Activated CD4-positive, alpha-beta T cell treated with anti-CD3 and anti-CD28 coated beads, Interleukin-2, amount 50 U/mL, for 24 hours (primary cell): Measurements from ENCODE around the gene KCNMA1.

Source experiments
- DNase-seq, 2 donors: peaks; one replicate each; pipeline ENCODE4 v3.0.0-alpha.2; 2020; ENCODE audit warnings: low read depth in 1 of 2, low spot score in 1 of 2

Gene KCNMA1

DNA sequence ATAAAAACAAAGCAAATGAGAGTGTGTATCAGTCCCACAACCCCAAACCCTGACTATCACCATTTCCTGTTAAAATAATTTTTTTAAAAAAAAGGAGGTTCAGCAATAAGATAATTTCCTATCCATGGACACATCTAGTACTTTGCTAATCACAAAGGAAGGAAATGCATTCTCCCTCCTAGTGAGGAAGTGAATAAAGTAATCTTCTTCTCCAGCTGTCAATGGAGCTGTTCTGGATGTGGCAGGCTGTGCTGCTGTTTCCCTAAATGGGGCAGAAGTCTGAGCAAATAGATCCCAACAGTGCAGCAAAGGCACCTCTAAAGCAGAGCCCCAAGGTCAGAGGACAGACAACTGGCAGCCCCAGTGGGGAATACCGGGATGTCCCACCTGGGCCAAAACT is 540.0 kb downstream of the KCNMA1 start:
- DNase-seq: no peak

DNA sequence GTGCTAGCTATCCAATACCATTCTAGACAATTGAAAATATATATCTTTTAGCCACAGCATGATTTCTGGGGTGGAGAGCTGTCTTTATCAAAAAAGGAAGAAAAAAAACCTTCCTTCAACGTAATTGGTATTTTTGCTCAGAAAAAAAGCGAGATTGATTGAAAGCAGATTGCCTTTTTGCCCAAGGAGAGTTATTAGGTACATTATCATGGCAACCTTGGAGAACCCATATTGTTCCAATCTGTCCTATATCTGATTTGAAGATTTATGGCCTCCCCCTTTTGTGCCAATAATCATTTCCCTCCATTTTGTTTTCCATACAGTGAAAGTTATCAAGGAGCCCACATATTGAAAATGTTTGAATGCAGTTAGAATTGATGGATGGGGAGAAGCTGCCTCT is 544.5 kb downstream of the KCNMA1 start:
- DNase-seq: no peak

DNA sequence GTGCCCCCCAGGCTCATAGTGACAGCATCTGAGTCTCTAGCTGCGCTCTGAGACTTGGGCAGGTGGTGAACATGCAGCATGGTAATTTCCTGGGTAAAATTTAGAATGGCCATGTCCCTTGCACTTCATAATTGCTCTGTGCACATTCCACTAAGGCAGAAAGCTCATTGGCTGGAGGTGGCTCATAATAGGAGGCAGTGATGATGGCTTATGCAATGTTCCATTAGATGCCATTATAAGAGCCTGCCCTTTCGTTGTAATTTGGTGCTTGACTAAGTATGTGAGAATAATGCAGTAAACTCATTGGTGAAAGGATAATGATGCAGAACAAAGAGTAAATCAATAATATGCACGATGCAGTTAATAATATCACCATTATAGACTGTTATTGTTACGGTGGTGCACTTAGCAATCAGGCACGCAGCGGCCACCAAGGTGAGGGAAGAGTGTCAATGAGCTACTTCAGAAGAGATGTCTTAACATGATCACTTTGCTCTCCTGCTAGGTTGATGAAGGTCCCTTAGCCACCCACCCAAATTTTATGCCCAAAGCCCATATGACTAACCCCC is 545.9 kb downstream of the KCNMA1 start:
- no peak for DNase-seq

DNA sequence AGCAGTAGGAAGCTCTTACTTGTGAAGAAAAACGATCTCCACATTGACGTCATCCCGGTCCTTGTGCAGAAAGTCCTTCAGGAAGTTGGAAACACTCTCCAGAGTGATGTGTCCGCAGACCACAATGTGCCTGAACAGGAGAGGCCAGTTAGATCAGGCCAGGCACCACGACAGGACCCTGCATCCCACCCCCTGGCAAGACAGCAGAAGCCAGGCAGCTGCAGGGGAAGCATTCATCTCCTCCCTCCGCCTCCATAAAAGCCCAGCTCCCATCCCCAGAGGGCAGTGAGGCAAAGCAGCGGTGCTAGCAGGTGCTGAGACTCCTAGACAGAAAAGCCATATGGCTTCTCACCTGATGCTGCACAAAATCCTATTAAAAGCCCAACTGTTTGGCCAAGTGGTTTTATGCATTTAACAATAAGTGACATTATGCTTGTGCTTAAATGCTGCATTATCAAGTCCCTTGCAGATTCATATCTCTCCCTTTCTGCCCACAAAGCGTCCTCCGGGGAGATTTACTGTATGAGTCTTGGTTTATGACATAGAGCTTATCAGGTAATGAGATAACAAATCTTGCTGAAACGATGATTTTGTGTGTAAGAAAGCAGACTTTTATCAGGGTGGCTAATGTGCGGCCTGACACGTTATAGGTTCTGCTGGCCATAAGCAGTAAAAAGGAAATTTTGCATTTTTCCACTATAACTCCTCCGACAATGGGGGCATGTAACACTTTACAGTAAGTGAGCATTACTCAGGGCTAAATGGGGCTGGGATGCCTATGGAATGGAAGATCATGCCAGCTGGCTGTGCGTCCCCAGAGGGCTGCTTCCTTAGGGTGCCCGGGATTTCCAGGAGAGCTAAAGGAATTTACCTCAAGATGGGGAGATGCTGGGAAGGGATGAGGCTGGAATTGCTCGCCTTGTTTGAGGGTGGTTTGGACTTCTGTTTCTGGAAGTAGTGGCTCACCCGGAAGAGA is 546.9 kb downstream of the KCNMA1 start:
- DNase-seq: no peak

DNA sequence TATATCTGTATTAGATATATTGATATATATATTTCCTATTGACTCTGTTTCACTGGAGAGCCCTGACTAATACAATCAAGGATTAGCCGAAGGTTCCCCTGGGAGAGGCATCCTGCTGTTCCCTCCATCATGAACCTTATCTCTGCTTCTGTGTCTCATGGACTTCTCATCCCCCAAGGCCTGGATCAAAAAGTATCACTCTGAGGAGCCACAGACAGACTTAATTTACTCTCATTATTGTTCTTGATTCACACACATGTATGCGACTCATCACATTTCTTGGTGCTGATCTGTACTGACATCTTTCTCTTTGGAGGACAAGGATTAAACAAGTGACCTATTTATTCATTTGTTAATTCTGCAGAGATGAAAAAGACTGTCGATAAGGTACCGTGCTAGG is 550.2 kb downstream of the KCNMA1 start:
- DNase-seq: no peak

DNA sequence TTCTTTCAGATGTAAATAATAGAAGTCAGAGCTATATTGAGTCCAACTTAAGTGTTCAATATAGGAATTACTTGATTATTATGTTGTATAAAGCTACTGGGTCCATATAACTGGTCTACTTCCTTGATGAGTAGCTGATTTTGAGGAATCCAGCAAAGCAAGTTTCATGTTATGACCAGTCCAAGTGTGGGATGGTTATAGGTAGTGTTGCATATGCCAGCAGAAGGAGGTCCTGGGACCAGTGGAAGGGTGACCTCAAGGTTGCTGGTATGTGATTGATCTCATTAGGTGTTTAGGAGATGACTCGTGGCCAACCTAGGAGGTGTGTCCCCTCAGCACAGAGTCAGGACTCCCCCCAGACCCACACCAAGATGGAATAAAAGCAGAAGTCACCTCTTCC is 551.5 kb downstream of the KCNMA1 start:
- DNase-seq: no peak

DNA sequence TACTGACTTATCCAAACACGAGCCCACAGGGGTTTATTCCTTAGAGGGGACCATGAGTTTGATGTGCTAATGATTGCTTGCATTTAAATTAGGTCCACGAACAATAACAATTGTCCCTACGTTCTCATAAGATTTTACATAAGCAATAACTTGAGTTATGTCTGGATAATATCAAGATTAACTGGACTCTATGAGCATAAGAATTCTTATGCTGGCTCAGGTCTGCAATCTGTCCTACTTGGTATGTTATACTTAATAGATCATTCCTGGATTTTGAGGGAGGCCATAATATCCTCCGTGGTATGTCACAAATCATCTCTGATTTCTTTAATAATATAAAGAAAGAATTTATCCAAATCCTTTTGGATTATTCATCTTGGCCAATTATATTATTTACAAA is 552.3 kb downstream of the KCNMA1 start:
- no peak for DNase-seq

DNA sequence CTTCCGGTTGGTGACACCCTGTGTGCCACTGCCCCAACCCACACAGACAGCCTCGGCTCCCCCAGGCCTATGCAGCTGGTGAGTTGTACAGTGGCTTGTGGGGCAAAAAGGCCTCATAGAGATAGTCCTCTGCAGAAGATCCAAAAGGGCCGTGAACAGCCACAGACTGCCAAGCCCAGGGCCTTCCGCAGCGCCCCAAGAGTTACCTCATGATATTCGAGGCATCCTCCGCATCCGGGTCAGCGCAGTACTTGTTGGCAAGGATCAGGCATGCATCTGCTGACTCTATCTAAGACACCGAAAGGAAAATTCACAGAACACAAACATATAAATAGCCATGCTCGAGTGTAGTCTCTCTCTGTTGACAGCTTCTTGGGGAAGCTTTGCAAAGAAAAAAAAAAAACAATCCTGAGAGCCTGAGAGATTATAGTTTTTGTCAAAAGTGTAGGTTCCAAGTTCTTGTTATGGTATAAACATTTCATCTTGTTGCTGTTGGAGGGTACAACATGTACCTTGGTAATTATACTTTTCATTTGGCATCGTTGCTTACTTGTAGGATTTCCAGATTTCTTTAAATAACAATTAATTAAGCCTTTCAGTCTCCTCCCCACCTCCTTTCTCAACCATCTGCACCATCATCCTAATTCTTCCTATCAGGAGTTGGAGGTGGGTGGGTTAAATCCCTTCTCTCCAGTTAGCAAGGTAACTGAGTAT is 553.0 kb downstream of the KCNMA1 start:
- DNase-seq: no peak

GRCh38 chr10:77082601-77083252 is 554.9 kb downstream of the KCNMA1 start:
- DNase-seq: no peak

DNA sequence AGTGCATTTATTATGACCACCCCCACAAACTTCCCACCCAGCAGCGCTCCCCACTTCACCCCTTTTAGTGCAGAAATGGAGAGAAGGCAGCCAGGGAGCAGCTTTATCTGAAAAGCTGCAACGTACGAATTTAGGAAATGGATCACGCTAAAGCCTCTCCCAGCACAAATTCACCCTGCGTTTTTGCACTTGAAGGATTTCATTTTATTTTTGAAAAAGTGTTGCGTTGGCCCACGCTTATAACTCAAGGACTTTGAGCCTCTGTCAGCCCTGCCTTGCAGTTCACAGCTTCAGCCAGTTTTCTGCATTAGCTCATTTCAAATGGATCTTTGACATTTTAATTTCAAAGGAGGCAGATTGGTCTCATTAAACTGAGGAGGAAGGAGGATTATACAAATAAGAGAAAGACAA is 556.1 kb downstream of the KCNMA1 start:
- DNase-seq: no peak

DNA sequence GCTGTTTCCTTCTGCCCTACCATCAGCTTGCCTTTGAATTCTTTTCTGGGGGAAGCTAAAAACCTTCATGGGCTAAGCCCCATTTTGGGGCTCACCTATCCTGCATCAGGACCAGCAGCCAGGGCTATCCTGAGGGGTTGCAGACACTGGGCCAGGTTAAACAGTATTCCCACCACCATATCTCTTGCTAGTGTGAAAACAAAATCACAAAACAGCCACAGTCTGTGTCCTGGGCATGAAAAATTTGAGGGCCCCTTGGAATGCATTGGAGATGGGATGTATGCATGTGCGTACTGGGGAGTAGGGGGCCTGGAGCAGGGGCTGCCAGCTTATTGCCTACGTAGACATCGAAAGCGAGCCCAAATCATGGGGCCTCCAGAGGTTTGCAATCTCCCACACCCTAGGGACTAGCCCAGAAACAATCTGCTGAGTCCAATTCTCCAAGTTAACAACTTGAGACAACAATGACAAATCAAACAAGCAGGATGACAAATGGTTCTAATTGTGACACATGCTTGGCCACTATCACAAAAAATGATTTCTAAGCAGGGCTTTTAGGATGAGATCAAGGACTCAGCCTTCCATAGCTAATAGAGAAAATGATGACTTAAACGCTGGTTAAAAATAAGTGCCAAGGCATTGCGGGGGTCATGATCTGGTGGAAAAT is 557.1 kb downstream of the KCNMA1 start:
- no peak for DNase-seq

DNA sequence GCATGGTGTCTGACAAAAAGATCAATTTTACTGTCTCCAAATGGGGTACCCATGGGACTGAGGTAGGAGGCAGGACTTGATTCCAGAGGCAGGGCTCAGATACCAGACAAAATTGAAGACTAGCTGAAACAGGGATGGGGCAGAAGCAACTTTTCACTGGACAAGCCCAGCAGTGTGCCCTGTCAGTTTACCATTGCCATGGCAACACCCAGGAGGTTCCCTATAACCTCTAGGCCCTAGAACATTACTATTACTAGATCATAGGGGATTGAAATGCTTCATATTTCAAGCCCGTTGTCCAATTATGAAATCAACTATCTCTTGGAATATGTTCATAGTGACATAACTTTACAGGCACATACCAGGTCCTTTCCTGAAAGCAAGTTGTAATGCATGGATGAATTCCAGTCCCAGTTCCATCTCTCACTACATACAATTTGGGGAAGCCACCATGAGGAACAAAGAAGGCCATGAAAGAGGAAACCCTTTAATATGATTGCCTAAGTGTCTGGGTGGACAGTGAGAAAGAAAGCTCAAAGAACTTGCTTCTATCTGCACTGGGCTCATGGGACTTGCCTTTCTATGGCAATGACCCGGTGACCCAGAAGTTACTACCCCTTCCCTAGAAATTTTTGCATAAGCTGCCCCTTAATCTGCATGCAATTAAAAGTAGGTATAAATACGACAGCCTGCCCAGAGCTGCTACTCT is 557.9 kb downstream of the KCNMA1 start:
- DNase-seq: no peak

DNA sequence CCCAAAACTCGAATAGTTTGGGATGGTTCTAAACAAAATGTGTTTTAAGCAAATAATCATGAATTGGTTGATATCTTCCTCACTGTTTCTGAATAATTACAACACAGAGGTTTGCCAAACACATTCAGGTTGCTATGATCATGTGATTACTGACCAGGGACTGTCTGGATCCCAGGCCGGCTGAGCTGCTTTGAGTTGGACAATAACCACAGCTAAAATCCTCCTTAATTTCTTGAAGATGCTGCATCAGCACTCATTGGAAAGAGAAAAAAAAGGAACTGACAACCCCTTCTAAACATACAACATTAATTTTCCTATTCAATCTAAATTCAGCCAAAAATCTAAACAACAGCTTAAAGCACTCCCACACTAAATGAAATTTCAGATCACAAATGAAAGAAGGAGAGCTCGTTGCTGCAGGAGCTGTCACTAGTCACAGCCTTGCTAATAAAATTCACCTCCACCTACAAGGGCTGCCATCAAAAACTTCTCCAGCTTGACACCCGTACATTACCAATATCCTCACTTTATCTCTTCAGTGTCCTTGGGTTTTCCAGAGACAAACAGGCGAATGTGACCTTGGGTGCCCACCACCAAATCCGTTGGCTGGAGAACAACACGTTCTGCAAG is 560.2 kb downstream of the KCNMA1 start:
- no peak for DNase-seq

- no peak for DNase-seq
These were observed 561.7 kb downstream of the KCNMA1 start for GRCh38 chr10:77075926-77076325.

DNA sequence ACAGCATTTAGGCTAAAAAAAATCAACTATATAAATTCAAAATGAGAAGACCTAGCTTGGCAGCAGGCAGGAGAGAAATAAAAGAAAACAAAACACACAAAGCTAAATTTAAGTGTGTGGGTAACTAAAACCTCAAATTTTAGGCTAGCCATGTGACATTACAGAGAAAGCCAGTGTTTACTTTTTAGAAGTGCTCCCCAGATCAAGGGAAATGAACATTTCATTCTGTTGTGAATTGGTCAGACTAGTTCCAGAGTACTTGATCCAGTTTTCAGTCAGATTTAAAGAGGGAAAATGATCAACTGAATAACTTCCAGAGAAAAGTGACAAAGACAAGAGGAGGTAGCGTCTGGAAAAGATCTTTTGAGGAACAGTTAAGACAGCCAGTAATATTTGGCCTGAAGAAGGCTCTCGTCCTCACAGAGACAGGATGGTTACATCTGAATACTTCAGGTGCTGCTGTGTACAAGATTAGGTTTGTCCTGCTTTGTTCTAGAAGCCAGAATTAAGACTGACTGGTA is 563.4 kb downstream of the KCNMA1 start:
- DNase-seq: no peak

- no peak for DNase-seq
These were observed 564.0 kb downstream of the KCNMA1 start for GRCh38 chr10:77073663-77073960.

GRCh38 chr10:77072836-77073662 is 564.6 kb downstream of the KCNMA1 start:
- DNase-seq: no peak

GRCh38 chr10:77072361-77072835 is 565.2 kb downstream of the KCNMA1 start:
- no peak for DNase-seq

- no peak for DNase-seq
These were observed 565.7 kb downstream of the KCNMA1 start for GRCh38 chr10:77071956-77072355.
